Effector CD8-positive, alpha-beta T cell (primary cell): ENCODE measurements around the gene SLC20A1.
"Not testable (repeated sequence)": the region's sequence is repeated elsewhere in the genome, so short reads cannot be mapped to it uniquely, and the experiment has no call there.

ENCODE experiments used
- DNase-seq: peaks from one replicate; lab custom pipeline; 2025; lab: John Stamatoyannopoulos, UW
- total RNA-seq, 4 experiments: gene quantifications; one replicate each; lab custom pipeline; 2026; lab: John Stamatoyannopoulos, UW

SLC20A1 gene
- total RNA-seq: 86.3 to 189 (median 135) reads per million in 4 experiments

GRCh38 chr2:112645310-112646101 lies at the start of gene SLC20A1:
Gene SLC20A1, plus strand, starts transcription at chr2:112645939. Its CDS starts 890 bp downstream, at chr2:112646829.
- DNase-seq: peak; percentile 96

GRCh38 chr2:112597537-112598322 lies 48.0 kb upstream of the SLC20A1 start:
- DNase-seq: no peak

GRCh38 chr2:112600634-112601033 lies 45.1 kb upstream of the SLC20A1 start:
- DNase-seq: no peak

- DNase-seq: no peak
These were observed 44.0 kb upstream of the SLC20A1 start for GRCh38 chr2:112601754-112602153.

GRCh38 chr2:112602917-112603316 lies 42.8 kb upstream of the SLC20A1 start:
- no peak for DNase-seq

- DNase-seq: no peak
These were observed 42.0 kb upstream of the SLC20A1 start for GRCh38 chr2:112603731-112604130.

- no peak for DNase-seq
These were observed 40.8 kb upstream of the SLC20A1 start for GRCh38 chr2:112604952-112605351.

GRCh38 chr2:112605926-112606325 lies 39.8 kb upstream of the SLC20A1 start:
- DNase-seq: no peak

- no peak for DNase-seq
These were observed 39.2 kb upstream of the SLC20A1 start for GRCh38 chr2:112606547-112606946.

GRCh38 chr2:112607680-112608438 lies 37.9 kb upstream of the SLC20A1 start:
- no peak for DNase-seq

GRCh38 chr2:112609320-112609719 lies 36.4 kb upstream of the SLC20A1 start:
- DNase-seq: not testable (repeated sequence)

- not testable (repeated sequence) for DNase-seq
These were observed 33.5 kb upstream of the SLC20A1 start for GRCh38 chr2:112612283-112612682.

- no peak for DNase-seq
These were observed 31.4 kb upstream of the SLC20A1 start for GRCh38 chr2:112614201-112614840.

GRCh38 chr2:112615051-112615450 lies 30.7 kb upstream of the SLC20A1 start:
- DNase-seq: no peak

- DNase-seq: not testable (repeated sequence)
These were observed 29.9 kb upstream of the SLC20A1 start for GRCh38 chr2:112615798-112616197.

- no peak for DNase-seq
These were observed 27.4 kb upstream of the SLC20A1 start for GRCh38 chr2:112618383-112618782.

- no peak for DNase-seq
These were observed 23.8 kb upstream of the SLC20A1 start for GRCh38 chr2:112621790-112622527.

GRCh38 chr2:112622528-112622849 lies 23.2 kb upstream of the SLC20A1 start:
- no peak for DNase-seq

- peak; percentile 16 for DNase-seq
These were observed 21.6 kb upstream of the SLC20A1 start for GRCh38 chr2:112623913-112624777.

GRCh38 chr2:112625474-112626114 lies 20.1 kb upstream of the SLC20A1 start:
- DNase-seq: no peak
